ENCODE measurements around the gene UCP2.

UCP2 gene

DNA sequence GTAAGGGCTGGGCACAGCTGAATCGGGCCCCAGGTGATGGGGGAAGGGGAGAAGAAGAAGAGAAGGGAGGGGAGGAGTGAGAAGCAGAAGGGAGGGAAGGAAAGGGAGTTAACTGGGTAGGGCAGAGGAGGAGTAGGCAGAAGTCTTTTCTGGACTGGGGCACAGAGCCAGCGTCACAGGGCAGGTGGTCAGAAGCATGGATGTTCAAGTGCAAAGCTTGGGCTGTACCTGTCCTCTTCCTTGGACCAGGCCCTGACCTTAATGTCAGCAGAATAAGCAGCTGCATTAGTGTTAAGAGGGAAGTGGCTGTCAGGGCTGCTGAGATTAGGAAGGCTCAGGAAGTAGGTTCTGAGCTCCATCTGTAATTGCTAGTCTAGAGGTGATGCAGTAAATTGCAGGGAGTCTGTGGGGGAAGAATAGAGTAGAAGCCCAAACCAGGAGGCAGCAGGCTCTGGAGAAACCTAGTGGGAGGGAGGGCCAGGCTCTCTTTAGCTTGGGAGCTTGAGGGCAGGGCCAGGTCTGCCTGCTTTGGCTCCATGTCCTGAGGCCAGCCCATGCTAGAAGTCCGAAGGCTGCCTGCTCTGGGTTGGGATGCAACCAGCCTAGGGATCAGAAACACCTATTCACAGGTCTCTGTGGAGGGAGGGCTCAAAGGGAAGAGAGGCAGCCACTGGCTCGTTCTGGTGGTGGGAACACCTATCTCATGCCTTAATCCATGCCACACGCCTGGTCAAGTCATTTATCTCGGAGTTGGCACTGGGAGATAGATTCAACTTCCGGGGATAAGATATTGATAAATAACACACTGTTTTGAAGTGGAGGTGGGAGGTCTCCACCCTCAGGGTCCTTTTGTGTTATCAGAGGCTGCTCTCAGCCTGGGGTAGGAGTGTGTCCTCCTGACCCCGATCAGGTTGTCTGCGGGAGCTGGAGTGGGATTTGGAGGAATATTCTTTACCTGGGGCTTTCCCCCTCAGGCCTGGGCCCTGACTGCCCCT is 28.0 kb upstream of the UCP2 start:
- POLR2A ChIA-PET: interaction anchor here (0.6 to 1.7 kb wide), 4 partner anchors 19 to 40 kb away, joined by 3 to 6 read pairs (median 4); partner anchors contain the start of gene UCP2
- DNase-seq: peak in 2 of 3 donors; percentile 56 to 57
- WGBS (ENCODE audit: insufficient coverage): 88% methylated on average over 5 of the region's 9 CpGs
- CTCF ChIA-PET: interaction anchor here (0.8 to 1.3 kb wide), 5 partner anchors 10 to 44 kb away, joined by 3 to 5 read pairs (median 4); no protein-coding TSS in a partner anchor
- peaks cover 0 to 8% (median 5%) of the 10 kb centered on the region in 4 experiments for H3K36me3 ChIP-seq (ENCODE audit: control insufficient read depth in 4 of 4, insufficient read depth in 4 of 4, low read length in 3 of 4)
- H3K27me3 ChIP-seq (replicated peaks in 2 of 5; ENCODE audit: control insufficient read depth in 4 of 5, insufficient read depth in 5 of 5, low read length in 4 of 5): no peaks in the 10 kb centered on the region
- H3K9me3 ChIP-seq (ENCODE audit: control extremely low read depth in 1 of 5, control insufficient read depth in 4 of 5, insufficient read depth in 2 of 5, low read depth in 1 of 5, low read length in 4 of 5): no peaks in the 10 kb centered on the region
- H3K4me1 ChIP-seq (ENCODE audit: control extremely low read depth in 1 of 4, control insufficient read depth in 4 of 4, insufficient read depth in 4 of 4, low read length in 3 of 4): peaks cover 7 to 62% (median 48%) of the 10 kb centered on the region in 4 experiments
- H3K27ac ChIP-seq (ENCODE audit: insufficient read depth in 1 of 2, low read depth in 1 of 2, low read length in 2 of 2, poor library complexity in 1 of 2, severe bottlenecking in 2 of 2): peak overlapping the region in 1 of 2 experiments; percentile 69
- no peak overlapping the region for H3K4me3 ChIP-seq (ENCODE audit: control insufficient read depth in 1 of 7, extremely low read depth in 1 of 7, insufficient read depth in 4 of 7, low read depth in 2 of 7, low read length in 6 of 7)

DNA sequence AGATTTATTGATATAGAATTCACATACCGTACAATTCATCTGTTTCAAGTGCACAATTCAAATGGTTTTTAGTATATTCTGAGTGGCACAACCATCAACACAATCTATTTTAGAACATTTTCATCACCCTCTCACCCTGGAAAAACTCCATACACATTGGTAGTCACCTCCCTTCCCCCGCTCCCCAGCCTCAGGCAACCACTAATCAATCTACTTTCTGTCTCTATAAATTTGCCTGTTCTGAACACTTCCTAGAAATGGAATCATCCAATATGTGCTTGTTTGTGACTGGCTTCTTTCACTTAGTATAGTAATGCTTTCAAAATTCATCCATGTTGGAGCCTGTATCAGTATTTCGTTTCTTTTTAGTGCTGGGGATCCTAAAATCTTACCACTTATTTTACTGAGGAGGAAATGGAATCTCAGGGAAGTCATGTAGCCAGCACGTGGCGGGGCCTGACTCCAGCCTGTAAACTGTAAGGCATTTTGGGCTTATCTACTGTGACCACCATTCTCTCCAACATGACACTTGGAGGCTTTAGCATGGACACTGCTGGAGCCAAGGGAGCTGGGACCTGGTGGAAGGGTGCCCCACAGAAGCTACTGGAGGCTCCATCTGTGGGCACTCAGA is 27.1 kb upstream of the UCP2 start:
- Histone ChIP-seq H3K9me3 (ENCODE audit: control extremely low read depth in 1 of 5, control insufficient read depth in 4 of 5, insufficient read depth in 2 of 5, low read depth in 1 of 5, low read length in 4 of 5) (no peaks in the 10 kb centered on the region), H3K27me3 (replicated peaks in 2 of 5; ENCODE audit: control insufficient read depth in 4 of 5, insufficient read depth in 5 of 5, low read length in 4 of 5) (no peaks in the 10 kb centered on the region), H3K4me1 (ENCODE audit: control extremely low read depth in 1 of 4, control insufficient read depth in 4 of 4, insufficient read depth in 4 of 4, low read length in 3 of 4) (peaks cover 6 to 64% (median 48%) of the 10 kb centered on the region in 4 experiments), H3K4me3 (ENCODE audit: control insufficient read depth in 1 of 7, extremely low read depth in 1 of 7, insufficient read depth in 4 of 7, low read depth in 2 of 7, low read length in 6 of 7) (no peak overlapping the region), H3K36me3 (ENCODE audit: control insufficient read depth in 4 of 4, insufficient read depth in 4 of 4, low read length in 3 of 4) (peaks cover 0 to 8% (median 5%) of the 10 kb centered on the region in 4 experiments), H3K27ac (ENCODE audit: insufficient read depth in 1 of 2, low read depth in 1 of 2, low read length in 2 of 2, poor library complexity in 1 of 2, severe bottlenecking in 2 of 2) (no peak overlapping the region)
- DNase-seq: no peak
- POLR2A ChIA-PET: interaction anchor here (0.6 to 1.1 kb wide), 2 partner anchors 18 to 30 kb away, joined by 3 to 5 read pairs; no protein-coding TSS in a partner anchor
- 100% methylated on average over 1 of the region's 5 CpGs for WGBS (ENCODE audit: insufficient coverage)
- CTCF ChIA-PET: interaction anchor here (0.8 to 1.3 kb wide), 5 partner anchors 10 to 44 kb away, joined by 3 to 5 read pairs (median 4); no protein-coding TSS in a partner anchor

DNA sequence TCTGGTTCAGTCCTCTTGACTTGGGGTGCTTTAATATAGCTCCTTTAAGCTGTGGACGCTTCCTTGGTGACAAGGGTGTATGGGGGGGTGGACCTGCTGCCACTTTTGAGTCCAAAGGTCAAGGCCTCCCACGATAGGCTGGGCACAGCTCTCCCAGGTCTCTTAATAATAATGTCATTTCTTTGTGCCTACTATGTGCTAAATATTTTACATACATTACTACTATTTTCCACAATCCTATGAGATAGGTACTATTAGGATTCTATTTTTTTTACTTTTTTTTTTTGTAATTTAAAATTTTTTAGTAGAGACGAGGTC is 26.5 kb upstream of the UCP2 start:
- WGBS (ENCODE audit: insufficient coverage): no CpG with 5 or more reads among the region's 3 CpGs
- Histone ChIP-seq H3K36me3 (ENCODE audit: control insufficient read depth in 4 of 4, insufficient read depth in 4 of 4, low read length in 3 of 4) (peaks cover 0 to 8% (median 5%) of the 10 kb centered on the region in 4 experiments), H3K9me3 (ENCODE audit: control extremely low read depth in 1 of 5, control insufficient read depth in 4 of 5, insufficient read depth in 2 of 5, low read depth in 1 of 5, low read length in 4 of 5) (no peaks in the 10 kb centered on the region), H3K4me3 (ENCODE audit: control insufficient read depth in 1 of 7, extremely low read depth in 1 of 7, insufficient read depth in 4 of 7, low read depth in 2 of 7, low read length in 6 of 7) (no peak overlapping the region), H3K27ac (ENCODE audit: insufficient read depth in 1 of 2, low read depth in 1 of 2, low read length in 2 of 2, poor library complexity in 1 of 2, severe bottlenecking in 2 of 2) (no peak overlapping the region), H3K27me3 (replicated peaks in 2 of 5; ENCODE audit: control insufficient read depth in 4 of 5, insufficient read depth in 5 of 5, low read length in 4 of 5) (no peaks in the 10 kb centered on the region), H3K4me1 (ENCODE audit: control extremely low read depth in 1 of 4, control insufficient read depth in 4 of 4, insufficient read depth in 4 of 4, low read length in 3 of 4) (peaks cover 3 to 64% (median 48%) of the 10 kb centered on the region in 4 experiments)
- DNase-seq: no peak
- ChIA-PET POLR2A (no interaction called here), CTCF (no interaction called here)

DNA sequence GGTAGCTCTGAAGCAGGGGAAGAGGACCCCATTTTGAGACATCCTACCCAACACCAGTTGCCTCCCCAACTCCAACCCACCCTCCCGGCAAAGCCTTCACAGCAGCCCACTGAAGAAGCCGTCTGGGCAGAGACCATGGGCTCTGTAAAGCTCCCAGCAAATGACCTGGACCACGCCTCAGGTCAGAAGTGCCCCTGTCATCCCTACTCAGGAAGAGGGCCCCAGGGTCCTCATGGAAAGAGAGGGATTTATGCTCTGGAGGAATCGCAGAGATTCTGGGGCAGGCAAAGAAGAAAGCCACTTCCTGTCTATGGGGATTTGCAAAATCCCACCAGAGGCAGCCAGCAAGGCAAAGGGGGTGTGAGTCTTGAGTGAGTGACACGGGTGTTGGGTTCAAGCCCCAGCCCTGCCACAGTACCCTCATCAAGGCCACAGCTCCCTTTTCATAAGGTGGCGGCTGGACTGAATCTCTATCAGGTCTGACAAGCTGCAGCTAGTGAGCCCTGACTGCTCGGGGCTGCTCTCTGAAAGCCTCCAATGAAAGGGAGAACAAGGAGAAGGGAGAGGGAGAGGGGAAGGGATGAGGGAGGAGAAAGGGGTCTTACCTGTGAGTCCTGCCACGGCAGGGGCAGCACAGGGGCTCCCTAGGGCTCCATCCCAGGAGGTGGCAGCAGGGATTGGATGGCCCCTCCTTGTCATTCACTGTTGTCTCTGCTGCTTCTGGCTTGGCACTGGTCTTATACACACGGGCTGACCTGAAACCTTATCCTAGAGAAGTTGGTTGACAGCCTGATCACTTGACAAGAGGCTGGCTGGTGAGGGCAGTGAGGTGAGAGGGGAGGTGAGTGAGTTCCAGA is 26.0 kb upstream of the UCP2 start, which contains the start of gene UCP3:
TSS of gene UCP3 (minus strand) at position 713 of the 857 bp plus-strand sequence. CDS start 2,043 bp downstream, outside the sequence.
- CTCF ChIA-PET: interaction anchor here (1.8 kb wide), 1 partner anchor 29 kb away, joined by 4 read pairs; no protein-coding TSS in a partner anchor
- H3K27ac ChIP-seq (ENCODE audit: insufficient read depth in 1 of 2, low read depth in 1 of 2, low read length in 2 of 2, poor library complexity in 1 of 2, severe bottlenecking in 2 of 2): no peak within 1 kb of the TSS

DNA sequence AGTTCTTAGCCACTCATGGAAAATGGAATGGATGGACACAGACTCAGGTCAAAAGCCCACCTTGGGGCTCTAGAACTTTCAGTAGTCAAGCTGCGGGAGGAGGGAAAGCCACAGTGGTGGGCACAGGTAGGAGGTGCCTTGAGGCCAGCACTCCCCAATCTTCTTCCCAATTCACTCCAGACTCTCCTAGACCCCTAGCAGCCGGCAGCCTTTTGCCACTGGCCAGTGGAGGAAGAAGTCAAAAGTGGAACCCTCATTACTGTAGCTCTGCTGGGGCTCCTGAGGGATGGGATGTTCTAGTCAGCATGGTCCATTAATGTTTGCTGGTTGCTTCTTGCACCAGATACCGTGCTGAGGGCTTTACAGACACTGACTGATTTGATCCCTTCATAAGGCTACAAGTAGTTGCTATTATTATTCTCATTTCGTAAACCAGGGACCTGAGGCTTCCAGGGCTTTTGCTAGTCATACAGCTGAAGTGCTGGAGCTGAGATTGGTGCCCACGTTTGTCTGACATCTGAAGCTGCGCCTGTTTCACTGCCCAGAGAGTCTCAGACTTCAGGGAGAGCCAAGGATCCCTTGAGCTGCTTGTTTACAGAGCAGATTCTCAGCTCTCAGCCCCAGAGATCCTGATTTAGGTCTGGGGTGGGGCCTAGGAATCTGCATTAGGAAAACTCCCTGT is 25.2 kb upstream of the UCP2 start:
- POLR2A ChIA-PET: interaction anchor here (0.5 to 0.8 kb wide), 2 partner anchors 10 to 21 kb away, joined by 3 read pairs; no protein-coding TSS in a partner anchor
- H3K27ac ChIP-seq (ENCODE audit: insufficient read depth in 1 of 2, low read depth in 1 of 2, low read length in 2 of 2, poor library complexity in 1 of 2, severe bottlenecking in 2 of 2): no peak overlapping the region

More for the DNA sequence above, 26.0 kb upstream of the UCP2 start, which contains the start of gene UCP3:
- DNase-seq: no peak
- H3K4me1 ChIP-seq (ENCODE audit: control extremely low read depth in 1 of 4, control insufficient read depth in 4 of 4, insufficient read depth in 4 of 4, low read length in 3 of 4): peaks cover 3 to 63% (median 47%) of the 10 kb centered on the region in 4 experiments
- H3K4me3 ChIP-seq (ENCODE audit: control insufficient read depth in 1 of 7, extremely low read depth in 1 of 7, insufficient read depth in 4 of 7, low read depth in 2 of 7, low read length in 6 of 7): no peak within 1 kb of the TSS
- H3K36me3 ChIP-seq (ENCODE audit: control insufficient read depth in 4 of 4, insufficient read depth in 4 of 4, low read length in 3 of 4): peaks cover 0 to 11% (median 5%) of the 10 kb centered on the region in 4 experiments
- POLR2A ChIA-PET: interaction anchor here (0.8 kb wide), 1 partner anchor 10 kb away, joined by 3 read pairs; no protein-coding TSS in a partner anchor
- no peaks in the 10 kb centered on the region for H3K9me3 ChIP-seq (ENCODE audit: control extremely low read depth in 1 of 5, control insufficient read depth in 4 of 5, insufficient read depth in 2 of 5, low read depth in 1 of 5, low read length in 4 of 5)
- WGBS (ENCODE audit: insufficient coverage): 92% methylated on average over 6 of the region's 9 CpGs
- H3K27me3 ChIP-seq (replicated peaks in 2 of 5; ENCODE audit: control insufficient read depth in 4 of 5, insufficient read depth in 5 of 5, low read length in 4 of 5): no peaks in the 10 kb centered on the region

More for the DNA sequence above, 25.2 kb upstream of the UCP2 start:
- 91% methylated on average over 6 of the region's 6 CpGs for WGBS (ENCODE audit: insufficient coverage)
- Histone ChIP-seq H3K9me3 (ENCODE audit: control extremely low read depth in 1 of 5, control insufficient read depth in 4 of 5, insufficient read depth in 2 of 5, low read depth in 1 of 5, low read length in 4 of 5) (no peaks in the 10 kb centered on the region), H3K36me3 (ENCODE audit: control insufficient read depth in 4 of 4, insufficient read depth in 4 of 4, low read length in 3 of 4) (peaks cover 0 to 15% (median 6%) of the 10 kb centered on the region in 4 experiments), H3K27me3 (replicated peaks in 2 of 5; ENCODE audit: control insufficient read depth in 4 of 5, insufficient read depth in 5 of 5, low read length in 4 of 5) (no peaks in the 10 kb centered on the region), H3K4me1 (ENCODE audit: control extremely low read depth in 1 of 4, control insufficient read depth in 4 of 4, insufficient read depth in 4 of 4, low read length in 3 of 4) (peaks cover 3 to 58% (median 45%) of the 10 kb centered on the region in 4 experiments), H3K4me3 (ENCODE audit: control insufficient read depth in 1 of 7, extremely low read depth in 1 of 7, insufficient read depth in 4 of 7, low read depth in 2 of 7, low read length in 6 of 7) (no peak overlapping the region)
- no peak for DNase-seq
- CTCF ChIA-PET: interaction anchor here (1.8 kb wide), 1 partner anchor 28 kb away, joined by 4 read pairs; no protein-coding TSS in a partner anchor
